GM19043 (cell line): ENCODE results near the gene CDH3.

ENCODE experiments used
- ATAC-seq: cut with Tn5 transposase; IDR thresholded peaks from one replicate; pipeline ENCODE4 v1.9.1; 2021; ENCODE audit warnings: low read depth; ENCODE audit not compliant: unreplicated experiment

CDH3 gene

DNA sequence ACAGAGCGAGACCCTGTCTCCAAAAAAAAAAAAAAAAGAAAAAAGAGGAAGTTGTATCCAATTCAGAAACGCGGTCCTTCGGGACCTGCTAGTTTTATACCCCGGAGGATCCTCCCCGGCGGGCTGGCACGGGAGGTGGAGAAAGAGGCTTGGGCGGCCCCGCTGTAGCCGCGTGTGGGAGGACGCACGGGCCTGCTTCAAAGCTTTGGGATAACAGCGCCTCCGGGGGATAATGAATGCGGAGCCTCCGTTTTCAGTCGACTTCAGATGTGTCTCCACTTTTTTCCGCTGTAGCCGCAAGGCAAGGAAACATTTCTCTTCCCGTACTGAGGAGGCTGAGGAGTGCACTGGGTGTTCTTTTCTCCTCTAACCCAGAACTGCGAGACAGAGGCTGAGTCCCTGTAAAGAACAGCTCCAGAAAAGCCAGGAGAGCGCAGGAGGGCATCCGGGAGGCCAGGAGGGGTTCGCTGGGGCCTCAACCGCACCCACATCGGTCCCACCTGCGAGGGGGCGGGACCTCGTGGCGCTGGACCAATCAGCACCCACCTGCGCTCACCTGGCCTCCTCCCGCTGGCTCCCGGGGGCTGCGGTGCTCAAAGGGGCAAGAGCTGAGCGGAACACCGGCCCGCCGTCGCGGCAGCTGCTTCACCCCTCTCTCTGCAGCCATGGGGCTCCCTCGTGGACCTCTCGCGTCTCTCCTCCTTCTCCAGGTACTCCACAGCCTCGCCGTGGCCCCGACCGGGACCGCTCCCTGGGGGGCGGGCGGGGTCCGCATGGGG lies at the start of gene CDH3:
Gene CDH3, plus strand, starts transcription at position 596 of the 779 bp plus-strand sequence. Its CDS starts 70 bp downstream, at position 666.
- no peak for ATAC-seq

DNA sequence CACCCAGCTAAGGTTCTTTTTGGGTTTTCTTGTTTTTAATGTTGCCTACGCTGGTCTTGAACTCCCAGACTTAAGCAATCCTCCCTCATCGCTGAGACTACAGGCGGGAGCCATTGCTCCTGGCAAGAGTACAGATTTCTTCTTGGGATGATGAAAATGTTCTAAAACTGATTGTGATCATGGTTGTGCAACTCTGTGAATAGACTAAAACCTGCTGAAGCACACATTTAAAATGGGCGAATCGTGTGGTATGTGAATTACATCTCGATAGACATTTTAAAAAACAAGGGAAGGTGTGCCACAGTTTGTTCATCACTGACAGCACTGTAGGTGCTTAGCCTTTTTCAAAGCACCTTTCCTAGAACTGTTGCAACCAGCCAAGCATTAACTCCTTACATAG lies 48.8 kb upstream of the CDH3 start:
- no peak for ATAC-seq

DNA sequence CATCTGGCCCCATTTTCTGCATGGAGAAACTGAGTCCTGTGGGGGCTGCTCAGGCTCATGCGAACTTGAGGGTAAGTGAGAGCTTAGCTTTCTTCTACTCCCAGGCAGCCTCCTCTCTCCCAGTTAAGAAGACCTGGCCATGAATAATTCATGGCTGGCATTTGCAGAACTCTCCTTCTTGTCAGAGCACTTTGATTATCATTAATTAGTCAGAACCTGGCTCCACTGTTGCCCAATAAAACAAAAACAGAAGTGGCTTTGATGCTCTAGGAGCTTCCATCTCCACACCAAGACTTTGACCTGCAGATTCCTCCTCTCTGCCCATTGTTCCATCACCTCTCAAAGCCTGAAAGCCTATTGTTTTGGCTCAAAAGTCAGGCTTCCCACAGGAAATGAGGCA lies 45.5 kb upstream of the CDH3 start:
- no peak for ATAC-seq

DNA sequence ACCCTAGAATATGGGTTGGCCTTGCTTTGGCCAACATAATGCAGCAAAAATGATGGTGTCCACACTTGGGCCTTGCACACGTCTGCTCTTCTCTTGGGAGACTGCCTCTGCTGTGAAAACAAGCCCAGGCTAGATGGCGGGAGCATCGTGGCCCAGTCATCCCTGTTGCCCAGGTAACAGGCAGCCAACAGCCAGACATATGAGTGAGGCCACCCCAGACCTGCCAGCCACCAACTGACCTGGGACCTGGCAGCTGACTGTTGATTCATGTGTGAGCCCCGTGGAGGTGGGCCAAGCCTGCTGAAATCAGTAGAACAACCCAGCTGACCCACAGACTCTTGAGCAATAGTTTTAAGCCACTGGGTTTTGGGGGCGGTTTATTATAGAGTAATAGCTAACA lies 39.4 kb upstream of the CDH3 start:
- no peak for ATAC-seq

DNA sequence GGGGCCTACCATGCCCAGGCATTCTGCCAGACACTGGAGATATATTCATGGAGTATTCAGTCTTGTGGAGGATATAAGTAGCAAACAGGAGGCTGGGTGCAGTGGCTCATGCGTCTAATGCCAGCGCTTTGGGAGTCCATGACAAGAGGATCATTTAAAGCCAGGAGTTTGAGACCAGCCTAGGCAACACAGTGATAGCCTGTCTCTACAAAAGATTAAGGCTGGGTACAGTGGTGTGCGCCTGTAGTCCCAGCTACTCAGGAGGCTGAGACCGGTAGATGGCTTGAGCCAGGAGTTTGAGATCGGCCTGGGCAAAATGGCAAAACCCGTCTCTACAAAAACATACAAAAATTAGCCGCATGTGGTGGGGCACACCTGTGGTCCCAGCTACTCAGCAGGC lies 37.7 kb upstream of the CDH3 start:
- ATAC-seq: no peak

DNA sequence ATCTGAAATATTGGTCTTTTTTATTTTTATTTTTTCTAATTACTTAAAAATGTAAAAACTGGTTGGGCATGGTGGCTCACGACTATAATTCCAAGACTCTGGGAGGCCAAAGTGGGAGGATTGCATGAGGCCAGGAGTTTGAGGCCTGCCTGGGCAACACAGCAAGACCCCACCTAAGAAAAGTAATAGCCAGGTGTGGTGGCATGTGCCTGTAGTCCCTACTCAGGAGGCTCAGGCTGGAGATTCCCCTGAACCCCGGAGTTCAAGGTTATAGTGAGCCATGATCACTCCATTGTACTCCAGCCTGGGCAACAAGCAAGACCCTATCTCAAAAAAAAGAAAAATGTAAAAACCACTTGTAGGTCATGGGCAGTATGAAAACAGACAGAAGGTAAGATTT lies 36.8 kb upstream of the CDH3 start:
- no peak for ATAC-seq

DNA sequence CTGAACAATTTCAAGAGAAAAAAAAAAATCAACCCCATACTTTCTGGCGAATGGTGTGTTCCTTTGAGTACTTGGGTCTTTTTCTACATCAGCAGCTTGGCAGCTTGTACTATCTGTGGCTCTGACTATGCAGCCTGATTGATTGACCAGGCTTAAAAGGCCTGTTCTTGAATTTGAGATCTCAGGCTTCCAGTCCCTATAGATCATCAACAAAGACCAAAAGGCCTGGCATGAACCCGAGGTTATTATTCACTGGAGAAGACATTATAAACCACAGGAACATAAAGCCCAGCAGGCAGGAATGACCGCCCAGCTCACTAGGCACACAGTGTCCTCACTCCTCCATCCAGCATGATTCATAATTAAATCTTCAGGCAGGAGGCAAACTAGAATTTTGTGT lies 32.1 kb upstream of the CDH3 start:
- no peak for ATAC-seq

DNA sequence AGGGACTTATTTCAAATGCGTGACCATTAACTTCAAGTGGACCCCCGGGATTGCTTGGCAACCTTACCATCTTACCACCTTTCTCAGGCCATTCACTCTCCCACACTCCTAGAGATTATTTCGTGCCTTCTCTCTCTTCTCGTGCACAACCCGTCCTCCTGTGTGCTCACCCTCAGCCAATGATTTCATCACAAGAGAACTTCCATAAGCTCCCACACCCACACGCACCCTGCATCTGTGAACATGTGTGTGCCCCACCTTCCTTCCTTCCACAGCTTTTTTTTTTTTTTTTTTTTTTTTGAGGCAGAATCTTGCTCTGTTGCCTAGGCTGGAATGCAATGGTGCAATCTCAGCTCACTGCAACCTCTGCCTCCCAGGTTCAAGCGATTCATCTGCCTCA lies 27.4 kb upstream of the CDH3 start:
- no peak for ATAC-seq

DNA sequence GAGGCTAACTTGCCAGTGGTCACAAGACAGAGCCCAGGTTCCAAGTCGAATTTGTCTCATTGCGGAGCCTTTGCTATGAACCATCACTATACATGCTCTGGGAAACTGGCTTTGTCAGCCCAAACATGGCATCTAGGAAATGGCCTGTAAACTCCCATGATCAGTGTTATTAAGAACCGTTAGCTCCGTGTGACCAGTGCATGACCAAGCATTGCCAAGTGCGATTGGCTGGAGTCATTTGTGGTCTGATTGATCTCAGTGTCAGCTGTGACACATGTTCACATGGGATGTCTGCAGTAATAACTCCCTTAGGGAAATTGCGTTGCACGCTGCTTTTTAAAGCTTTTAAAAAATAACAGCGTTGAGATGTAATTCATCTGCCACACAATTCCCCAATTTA lies 18.6 kb upstream of the CDH3 start:
- ATAC-seq: no peak

DNA sequence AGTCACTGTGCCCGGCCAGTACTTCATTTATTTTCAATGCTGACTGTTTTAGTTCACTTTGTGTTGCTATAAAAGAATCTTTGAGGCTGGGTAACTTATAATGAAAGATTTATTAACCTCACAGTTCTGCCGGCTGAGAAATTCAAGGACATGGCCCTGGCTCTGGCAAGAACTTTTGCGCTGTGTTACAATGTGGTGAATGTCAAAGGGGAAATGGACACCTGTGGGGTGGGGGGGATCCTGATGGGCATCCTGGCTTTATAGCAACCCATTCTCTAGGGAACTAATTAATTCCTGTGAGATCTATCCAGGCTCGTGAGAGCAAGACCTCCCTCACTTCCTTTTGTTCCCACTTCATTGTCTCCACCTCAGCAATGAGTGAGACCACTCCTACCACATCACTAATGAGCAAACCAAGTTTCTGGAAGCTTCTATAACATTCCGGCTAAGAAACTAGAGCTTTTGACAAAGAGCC lies 17.1 kb upstream of the CDH3 start:
- no peak for ATAC-seq

DNA sequence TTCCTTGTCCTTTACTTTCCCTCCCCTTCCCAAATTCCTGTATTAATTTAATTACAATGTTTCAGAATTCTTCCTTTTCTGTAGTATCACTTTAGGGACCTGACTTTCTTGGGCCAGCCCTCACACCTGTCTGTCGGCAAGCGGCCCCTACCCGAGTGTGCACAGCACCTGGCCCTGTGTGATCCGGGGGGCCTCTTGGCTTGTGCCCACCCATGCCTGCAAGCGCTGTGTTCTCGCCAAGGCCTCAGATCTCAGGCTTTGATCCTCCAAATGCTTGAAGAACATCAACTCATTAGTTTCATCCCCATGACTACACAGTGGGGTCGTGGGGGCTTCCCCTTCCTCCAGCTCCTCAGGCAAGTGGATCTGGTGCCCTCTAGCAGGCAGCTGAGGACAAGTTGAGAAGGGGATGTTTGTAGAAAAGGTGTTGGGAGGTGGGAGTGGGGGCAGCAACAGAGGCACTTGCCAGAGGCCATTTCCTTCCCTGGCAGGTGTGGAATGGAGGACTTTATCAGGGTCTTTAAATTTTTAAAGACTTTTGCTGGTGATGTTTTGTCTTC lies 15.7 kb upstream of the CDH3 start:
- no peak for ATAC-seq

DNA sequence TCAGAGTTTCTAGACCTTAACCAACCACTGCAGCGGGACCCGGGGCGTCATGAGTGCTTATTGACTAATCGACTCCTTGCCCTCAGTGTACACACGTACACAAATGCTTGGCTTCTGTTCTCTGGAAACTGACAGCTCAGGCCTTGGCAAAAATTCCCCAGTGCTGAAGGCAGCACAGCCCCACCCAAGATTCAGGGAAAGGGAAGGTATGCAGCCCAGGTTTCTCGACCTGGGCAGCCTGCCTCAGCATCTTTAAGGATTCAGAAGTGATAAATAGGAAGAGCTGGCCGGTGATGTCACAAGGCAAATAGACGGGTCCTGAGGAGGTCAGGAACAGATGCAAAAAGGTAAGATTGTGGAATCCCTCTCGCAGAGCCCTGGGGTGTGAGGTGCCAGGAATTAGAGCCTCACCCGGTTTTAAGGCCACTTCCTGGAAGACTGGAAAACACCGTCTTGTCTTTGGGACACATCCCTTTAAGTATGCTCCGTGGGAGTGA lies 9.0 kb upstream of the CDH3 start:
- no peak for ATAC-seq

DNA sequence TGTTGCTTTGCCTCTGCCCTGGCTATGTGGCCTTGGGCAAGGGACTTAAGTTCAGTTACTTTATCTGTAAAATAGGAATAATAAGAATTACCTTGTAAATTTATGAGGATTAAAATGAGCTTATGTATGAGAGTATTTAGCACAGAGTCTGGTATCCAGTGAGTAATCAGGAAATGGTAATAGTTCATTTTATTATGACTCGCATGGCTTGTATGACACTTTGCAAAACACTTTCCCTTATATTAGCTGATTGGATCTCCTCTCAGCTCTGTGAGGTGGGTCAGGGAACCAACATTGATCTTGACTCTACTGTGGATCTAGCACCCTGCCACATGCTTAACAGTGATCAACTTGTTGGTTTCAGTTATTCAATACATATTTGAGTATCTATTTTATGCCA lies 8.3 kb upstream of the CDH3 start:
- ATAC-seq: no peak

DNA sequence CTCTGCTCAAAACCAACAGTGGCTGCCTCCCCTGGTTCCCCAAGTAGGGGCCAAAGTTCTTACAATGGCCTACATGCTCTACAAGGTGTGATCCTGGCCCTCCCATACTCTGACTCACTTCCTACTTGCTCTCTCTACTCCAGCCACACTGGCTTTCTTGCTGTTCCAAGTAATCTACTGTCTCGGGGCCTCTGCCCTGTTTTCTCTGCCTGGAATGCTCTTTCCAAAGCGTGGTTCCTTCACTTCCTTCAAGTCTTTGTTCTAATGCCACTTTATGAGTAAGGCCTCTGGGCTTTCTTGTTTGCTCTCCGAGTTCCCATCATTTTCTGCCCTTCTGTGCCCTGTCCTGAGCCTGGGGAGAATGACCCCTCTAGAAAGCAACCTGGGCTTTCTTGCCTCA lies 4.1 kb upstream of the CDH3 start:
- no peak for ATAC-seq

DNA sequence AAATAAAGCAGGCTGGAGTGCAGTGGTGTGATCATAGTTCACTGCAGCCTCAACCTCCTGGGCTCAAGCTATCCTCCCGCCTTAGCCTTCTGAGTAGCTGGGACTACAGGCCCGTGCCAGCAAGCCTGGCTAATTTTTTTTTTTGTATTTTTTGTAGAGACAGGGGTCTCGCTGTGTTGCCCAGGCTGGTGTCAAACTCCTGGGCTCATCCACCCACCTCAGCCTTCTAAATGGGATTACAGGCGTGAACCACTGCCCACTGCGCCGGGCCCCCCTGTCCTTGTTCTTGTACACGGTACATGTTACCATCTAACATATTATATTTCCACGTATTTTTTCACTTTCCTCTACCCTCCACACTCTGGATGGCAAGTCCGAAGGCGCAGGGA lies 3.1 kb upstream of the CDH3 start:
- no peak for ATAC-seq

DNA sequence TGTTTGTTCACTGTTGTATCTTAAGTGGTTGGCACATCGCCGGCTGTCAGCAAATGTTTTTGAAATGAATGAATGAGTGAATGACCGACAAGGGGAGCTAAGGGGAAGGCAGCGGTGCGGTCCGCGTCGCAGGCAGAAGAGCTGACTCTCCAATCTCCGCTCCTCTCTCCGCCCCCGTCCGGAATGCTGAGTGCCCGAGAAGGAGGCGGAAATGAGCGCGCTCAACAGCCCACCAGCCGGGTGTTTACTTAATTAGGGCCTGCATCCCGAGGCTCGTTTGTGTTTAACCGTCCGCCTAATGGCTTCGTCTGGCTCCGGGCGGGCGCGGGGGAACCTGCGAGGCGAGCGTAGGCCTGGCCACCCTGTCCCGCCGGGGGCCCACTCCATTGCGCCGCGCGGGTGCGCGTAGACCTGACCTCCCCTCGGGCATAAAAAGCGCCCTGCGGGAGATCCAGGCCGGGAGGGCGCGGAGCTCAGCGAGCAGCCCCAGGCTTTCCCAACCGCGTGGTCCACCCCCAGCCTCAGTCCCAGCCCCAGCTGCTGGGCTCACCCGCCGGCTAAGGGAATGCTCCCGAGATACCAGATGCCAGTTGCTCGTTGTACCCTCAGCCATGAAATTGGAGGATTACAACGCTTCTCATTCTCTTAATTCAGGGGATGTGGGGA lies 2.5 kb upstream of the CDH3 start:
- no peak for ATAC-seq

DNA sequence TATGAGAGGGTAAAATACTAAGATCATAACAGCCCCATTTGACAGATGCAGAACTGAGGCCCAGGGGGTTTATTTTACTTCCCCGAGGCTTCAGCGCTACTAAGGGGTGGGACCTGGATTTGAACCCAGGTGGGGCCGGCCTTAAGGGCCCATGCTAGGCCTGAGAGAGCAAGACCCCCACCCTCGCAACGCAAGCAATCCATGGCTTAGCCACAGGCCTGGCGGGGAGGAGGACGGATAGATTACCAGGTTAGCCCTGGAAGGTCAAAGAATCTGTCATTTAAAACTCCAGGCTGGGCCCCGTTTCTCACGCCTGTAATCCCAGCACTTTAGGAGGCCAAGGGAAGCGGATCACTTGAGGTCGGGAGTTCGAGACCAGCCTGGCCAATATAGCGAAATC lies 1.9 kb upstream of the CDH3 start:
- ATAC-seq: no peak

DNA sequence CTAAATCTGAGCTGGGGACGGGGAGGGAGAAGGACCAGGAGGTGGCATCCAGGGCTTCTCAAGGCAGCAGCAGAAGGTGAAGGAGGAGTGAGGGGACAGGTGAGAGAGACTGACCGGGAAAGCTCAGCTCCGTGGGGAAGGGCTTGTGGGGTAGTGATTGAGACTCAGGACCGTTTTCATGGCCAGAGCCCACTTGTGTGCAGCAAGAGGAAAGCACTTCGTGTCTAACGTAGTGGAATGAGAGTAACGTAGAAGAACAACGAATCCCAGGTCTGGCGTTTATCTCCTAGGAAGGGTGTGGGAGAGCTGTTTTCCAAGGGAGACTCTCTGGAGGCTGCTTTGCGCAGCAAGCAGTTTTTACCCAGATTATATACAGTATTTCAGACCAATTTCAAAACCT lies 1.3 kb upstream of the CDH3 start:
- ATAC-seq: no peak

DNA sequence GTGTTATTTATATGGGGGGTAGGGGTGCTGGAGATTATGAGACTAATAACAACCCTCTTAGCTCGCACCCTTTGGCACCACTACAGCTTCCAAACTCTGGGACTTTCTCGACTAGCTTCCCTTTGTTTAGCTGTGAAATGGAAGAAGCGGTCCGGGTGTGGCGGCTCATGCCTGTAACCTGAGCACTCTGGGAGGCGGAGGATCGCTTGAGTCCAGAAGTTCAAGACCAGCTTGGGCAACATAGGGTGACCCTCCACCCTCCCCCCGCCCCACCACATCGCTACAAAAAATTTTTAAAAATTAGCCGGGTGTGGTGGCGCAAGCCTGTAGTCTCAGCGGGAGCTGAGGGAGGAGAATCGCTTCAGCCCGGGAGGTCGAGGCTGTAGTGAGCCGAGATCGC lies 814 bp upstream of the CDH3 start:
- ATAC-seq: no peak

DNA sequence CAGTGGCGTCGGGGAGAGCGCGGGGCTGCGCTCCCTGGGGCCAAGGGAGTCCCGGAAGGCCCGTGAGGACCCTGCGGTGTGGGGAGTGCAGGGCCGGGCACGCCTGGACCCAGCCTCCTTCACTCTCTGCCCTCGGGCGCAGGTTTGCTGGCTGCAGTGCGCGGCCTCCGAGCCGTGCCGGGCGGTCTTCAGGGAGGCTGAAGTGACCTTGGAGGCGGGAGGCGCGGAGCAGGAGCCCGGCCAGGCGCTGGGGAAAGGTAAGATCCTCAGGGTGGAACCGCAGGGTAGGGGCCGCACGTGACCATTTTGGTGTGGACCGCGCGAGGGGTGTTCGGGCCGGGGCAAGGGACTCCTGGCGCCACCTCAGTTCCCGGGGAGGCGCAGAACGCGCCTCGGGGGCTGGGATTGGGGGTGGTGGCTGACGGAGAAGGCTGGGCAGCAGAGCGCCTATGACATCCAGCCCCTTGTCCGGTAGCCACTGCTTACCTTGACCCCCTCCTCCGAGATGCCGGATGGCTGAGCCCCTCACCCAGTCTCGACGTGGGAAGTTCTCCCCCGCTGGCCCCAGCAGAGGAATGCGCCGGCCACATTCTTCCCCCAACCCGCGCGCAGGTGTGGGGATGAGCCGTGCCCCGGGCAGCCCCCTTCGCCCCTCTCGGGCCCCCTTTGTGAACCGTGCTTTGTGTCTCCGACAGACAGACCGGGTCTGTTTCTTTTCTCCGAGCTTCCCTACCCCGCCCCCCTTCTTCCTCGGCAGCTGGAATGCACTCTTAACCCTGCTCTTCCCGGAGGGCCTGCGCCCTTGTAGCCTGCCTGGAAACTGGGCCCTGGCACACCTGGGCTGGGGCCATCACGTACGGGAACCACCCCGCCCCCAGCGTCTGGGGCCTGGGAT lies 631 bp downstream of the CDH3 start:
- no peak for ATAC-seq
